Muscle of arm (tissue), 12 donors: ENCODE measurements around the gene CLIC6. TPM values are rescaled to one million over a fixed set of nuclear protein-coding genes. Genes with fewer than 3 reads are reported as not detected.
A peak's percentile ranks its signal among the peaks of the same experiment; 100 is the strongest.
"Not testable (repeated sequence)": the region's sequence is repeated elsewhere in the genome, so short reads cannot be mapped to it uniquely, and the experiment has no call there.

ENCODE experiments used
- DNase-seq: peaks from one replicate; pipeline ENCODE4 v3.0.0-alpha.2; 2013
- polyA plus RNA-seq, 12 donors: library from polyadenylated mRNA; unstranded; fragments of 120-200 nt; gene quantifications; one replicate each; pipeline ENCODE4 v1.2.1, GENCODE V29; 2013; ENCODE audit not compliant: insufficient read length in 12 of 12

The CLIC6 gene
- polyA plus RNA-seq, 12 donors: 0.04 to 0.12 (median 0.07) TPM; not detected in 7

DNA sequence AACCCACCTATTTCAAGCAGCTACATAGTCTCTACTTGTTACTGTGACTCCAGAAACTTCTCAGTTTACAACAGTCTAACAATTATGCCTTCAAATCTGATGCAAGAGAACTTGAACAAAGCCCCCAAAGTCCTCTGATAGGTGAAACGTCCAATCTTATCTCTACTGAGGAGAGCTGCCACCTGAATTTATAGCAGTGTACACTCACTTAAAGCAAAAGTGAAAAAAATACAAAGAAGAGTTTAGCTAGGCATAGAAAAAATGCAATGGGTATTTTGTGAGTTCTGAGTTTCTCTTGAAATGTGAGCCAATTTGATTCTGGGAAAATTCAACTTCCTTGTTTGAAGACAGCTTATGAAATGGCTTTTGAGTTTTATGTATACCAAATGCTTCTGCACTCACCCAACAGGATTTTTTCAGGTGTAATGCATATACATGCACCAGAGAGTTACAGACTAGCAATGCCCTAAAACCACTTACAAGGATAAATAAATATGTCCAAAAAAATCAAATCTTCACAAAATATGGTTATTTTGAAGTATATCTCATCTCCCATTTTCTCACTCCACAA lies 17.8 kb upstream of the CLIC6 start:
- no peak for DNase-seq

DNA sequence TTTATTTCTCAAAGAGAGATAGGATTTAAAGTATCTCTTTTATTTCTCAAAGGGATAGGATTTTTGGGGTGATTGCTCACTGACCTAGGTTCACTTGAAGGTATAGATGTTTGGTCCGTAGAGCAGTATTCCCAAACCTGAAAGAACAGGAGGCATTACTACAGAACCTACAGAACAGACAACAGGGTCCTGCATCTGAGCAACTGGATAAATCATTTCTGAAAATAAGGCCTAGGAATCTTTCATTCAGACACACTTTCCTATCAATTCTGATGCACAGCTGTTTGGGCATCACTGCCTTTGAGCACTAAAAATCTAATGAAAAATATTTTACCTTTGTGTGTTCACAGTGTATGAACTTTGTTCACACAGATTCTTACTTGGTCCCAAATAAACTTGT lies 17.2 kb upstream of the CLIC6 start:
- DNase-seq: no peak

DNA sequence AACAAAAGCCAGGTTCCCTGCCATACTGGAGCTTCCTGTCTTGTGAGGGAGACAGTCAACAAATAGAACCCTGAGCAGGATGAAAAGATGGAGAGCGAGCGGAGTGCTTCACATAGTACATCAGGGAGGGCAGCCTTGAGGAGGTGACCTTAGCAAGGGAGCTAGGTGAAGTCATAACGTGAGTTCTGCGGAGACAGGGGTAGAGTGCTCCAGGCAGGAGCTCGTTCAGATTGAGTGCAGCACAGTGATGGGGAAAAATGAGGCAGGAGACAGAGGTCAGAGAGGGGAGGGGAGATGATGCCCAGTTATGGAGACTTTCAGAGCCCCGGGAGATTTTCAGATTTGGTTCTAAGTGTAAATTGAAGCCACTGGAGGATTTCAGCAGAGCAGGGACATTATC lies 15.3 kb upstream of the CLIC6 start:
- DNase-seq: no peak

DNA sequence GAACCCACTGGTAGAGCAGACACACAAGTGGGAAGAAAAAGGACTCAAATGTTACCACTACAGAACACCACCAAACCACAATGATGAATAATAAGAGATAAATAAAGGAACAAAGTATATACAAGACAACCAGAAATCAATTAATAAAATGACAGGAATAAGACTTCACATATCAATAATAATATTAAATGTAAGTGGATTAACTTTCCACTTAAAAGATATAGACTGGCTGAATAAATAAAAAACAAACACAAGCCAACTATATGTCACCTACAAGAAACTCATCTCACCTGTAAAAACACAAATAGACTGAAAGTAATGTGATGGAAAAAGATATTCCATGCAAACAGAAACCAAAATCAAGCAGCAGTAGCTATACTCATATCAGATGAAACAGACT lies 6.9 kb upstream of the CLIC6 start:
- no peak for DNase-seq

DNA sequence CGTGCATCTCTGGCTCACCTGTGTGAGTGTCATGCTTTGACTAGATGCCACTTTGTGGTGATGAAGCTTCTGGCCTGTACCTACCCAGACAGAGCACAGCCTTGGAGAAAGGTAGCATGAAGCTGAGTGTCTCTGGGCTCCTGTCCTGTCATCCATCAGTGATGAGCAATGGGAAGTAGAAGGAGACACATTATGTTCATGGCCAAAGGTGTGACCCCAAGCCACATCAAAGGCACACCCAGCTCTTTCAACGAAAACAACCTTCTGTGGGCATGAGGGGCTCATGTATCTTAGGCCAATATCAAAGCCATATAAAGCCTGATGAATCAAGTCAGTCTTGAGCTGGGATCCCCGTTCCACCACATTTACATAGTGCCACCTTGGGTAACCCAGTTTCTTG lies 1.0 kb upstream of the CLIC6 start:
- DNase-seq: no peak

DNA sequence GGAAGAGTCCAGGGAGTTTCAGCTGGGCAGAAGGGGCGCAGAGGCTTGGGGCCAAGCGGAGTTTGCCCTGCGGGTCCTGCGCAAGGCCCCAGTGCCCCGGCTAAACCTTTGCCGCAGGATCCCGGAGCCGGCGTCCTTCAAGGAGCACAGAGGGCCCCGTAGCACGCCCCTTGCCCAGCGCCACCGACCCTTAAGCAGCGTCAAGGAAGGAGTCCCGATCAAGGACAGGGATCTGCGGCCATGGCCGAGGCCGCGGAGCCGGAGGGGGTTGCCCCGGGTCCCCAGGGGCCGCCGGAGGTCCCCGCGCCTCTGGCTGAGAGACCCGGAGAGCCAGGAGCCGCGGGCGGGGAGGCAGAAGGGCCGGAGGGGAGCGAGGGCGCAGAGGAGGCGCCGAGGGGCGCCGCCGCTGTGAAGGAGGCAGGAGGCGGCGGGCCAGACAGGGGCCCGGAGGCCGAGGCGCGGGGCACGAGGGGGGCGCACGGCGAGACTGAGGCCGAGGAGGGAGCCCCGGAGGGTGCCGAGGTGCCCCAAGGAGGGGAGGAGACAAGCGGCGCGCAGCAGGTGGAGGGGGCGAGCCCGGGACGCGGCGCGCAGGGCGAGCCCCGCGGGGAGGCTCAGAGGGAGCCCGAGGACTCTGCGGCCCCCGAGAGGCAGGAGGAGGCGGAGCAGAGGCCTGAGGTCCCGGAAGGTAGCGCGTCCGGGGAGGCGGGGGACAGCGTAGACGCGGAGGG lies 520 bp downstream of the CLIC6 start:
- no peak for DNase-seq

DNA sequence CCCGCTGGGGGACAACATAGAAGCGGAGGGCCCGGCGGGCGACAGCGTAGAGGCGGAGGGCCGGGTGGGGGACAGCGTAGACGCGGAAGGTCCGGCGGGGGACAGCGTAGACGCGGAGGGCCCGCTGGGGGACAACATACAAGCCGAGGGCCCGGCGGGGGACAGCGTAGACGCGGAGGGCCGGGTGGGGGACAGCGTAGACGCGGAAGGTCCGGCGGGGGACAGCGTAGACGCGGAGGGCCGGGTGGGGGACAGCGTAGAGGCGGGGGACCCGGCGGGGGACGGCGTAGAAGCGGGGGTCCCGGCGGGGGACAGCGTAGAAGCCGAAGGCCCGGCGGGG lies 1.1 kb downstream of the CLIC6 start:
- DNase-seq: not testable (repeated sequence)

DNA sequence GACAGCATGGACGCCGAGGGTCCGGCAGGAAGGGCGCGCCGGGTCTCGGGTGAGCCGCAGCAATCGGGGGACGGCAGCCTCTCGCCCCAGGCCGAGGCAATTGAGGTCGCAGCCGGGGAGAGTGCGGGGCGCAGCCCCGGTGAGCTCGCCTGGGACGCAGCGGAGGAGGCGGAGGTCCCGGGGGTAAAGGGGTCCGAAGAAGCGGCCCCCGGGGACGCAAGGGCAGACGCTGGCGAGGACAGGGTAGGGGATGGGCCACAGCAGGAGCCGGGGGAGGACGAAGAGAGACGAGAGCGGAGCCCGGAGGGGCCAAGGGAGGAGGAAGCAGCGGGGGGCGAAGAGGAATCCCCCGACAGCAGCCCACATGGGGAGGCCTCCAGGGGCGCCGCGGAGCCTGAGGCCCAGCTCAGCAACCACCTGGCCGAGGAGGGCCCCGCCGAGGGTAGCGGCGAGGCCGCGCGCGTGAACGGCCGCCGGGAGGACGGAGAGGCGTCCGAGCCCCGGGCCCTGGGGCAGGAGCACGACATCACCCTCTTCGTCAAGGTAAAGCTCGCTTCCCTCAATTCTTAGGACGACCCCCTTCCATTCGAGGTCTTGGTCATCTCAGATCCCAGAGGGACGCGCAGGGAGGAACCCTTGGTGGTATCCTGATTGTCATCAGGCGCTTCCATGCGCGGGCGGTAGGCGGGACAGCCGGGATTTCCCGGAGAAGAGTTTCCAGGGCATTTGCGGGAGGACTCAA lies 1.6 kb downstream of the CLIC6 start:
- no peak for DNase-seq

DNA sequence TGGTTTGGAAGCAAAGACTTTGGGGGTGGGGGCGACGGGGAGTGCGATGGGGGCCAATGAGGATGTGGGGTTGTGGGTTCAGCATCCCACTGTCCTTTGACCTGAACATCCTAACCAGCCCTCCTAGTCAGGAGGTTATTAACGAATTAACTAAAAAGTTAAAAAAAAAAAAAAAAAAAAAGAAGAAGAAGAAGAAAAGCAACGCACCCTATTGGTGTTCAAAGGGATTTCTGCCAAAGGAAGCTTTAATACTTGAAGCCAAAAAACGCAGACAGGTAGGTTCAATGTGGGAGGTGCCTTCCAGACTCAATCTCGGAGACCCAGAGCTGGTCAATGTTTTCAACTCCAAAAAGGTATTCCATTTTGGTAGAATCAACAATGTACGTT lies 2.2 kb downstream of the CLIC6 start:
- no peak for DNase-seq

DNA sequence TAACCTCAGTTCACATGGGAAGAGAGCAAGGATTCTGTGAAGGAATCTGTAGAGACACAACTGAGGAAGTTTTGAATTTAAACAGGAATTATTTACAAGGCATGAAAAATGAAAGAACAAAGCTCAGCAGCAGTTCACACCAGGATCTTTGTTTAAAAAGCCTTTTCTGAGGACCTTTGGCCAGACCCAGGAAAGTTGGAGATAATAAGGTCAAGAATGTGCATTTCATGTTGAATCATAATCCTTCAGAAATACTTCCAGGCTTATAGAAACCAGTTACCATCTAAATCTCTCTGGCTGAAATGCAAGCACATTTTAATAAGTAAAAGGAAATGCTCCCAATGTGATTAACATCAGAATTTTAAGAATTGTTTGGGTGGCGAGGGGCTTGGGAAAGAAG lies 2.7 kb downstream of the CLIC6 start:
- no peak for DNase-seq

DNA sequence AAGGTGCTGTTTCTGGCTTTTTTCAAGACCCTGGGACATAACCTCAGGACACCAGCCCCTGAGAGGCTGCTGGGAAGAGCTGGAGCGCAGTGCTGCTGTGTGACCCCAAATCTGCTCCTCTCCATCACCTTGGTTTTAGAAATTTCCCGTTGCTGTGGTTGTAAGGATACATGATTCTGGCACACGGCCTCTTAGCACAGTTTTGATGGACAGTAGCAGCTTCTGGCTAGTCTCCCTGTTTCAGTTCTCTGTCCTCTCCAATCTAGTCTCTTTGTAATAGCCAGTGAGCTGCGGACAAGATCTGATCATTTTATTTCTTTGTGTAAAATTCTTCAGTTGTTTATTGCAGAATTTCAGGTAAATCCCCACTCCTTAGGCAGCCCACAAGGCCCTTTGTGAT lies 3.1 kb downstream of the CLIC6 start:
- no peak for DNase-seq

DNA sequence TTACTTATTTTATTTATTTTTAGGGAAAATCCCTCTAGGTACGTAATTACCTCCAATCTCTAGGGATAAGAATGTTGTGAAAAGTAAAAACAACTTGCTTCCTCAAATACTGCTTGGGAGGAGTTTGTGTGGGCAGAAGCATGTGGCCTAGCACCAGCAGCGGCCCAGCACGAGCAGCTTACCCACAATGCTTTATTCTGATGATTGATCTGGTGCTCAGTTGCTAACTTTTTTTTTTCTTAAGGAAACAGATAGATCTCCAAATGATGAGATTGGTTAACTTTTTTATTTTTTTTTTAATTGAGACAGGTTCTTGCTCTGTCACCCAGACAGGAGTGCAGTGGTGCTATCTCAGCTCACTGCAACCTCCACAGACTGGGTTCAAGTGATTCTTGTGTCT lies 4.2 kb downstream of the CLIC6 start:
- DNase-seq: no peak

DNA sequence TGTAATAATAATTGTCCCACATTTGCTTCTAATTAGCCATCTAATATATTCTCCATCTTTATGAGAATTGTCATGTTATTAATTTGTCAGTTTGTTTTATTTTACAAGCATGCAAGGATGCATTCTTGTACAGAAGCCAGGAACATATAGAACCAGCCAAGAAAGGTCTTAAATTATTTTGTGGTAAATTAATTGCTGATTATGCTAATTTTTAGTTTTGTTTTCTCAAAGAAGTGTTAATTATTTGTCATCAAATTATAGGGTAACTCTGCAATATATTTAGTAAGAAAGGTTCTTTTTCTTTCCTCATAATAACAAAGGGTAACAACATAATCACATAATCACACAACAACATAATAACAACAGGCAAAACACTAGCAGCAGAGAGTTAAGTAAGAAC lies 5.7 kb downstream of the CLIC6 start:
- no peak for DNase-seq

DNA sequence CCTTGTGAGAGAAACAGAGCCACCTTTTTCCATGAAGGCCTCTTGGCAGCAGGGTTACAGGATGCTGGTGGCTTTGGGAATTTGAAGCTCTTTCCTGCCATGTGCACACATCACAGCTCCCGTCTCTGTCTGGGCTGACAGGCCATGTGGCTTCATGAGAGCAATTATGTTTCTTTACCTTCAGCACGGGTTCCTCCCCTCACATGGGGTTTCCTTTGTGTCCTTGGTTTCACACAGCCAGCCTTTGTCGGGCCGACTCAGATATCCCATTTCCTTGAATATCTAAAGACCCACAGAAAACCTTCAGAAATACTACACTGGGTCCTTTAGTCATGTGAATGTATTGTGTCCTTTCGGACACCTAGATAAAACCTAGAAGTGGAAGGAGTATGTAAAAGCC lies 7.1 kb downstream of the CLIC6 start:
- no peak for DNase-seq

DNA sequence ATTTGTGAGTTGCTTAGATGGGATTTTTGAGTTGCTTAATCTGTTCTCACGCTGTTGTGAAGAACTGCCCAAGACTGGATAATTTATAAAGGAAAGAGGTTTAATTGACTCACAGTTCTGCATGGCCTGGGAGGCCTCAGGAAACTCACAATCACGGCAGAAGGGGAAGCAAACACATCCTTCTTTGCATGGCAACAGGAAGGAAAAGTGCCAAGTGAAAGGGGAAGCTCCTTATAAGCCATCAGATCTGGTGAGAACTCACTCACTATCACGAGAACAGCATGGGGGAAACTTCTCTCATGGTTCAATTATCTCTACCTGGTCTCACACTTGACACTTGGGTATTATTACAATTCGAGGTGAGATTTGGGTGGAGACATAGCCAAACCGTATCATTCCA lies 10.3 kb downstream of the CLIC6 start:
- DNase-seq: no peak

DNA sequence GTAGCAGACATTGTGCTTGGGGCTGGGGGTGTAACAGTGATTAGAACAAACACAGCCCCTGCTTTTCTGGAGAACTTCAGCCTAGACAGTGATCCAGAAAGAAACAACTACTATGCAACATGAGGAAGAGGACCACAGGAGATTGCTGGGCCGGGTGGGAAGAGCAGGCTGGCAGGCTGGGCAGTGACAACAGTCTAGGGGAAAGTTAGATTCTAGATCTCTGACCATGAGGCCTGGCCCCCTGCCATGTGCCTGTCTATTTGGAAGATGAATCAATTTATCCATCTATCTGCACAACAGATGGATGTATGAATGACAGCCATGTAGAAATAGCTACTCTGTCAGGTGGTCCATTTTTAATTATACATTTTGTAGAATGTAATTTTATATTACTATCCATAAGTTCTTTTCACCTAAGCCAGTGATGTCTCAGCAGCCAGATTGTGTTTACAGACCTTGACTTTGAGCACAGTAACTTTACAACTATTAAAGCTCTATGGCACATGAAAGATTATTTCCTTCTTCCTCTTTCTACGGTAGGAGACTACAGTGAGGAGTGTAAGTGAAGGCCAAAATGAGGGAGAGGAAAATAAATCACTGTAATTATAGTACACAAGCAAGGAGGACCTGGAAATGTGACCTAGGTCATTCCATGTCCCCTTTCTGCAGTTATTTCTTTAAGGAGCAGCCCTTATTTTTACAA lies 15.5 kb downstream of the CLIC6 start:
- no peak for DNase-seq

DNA sequence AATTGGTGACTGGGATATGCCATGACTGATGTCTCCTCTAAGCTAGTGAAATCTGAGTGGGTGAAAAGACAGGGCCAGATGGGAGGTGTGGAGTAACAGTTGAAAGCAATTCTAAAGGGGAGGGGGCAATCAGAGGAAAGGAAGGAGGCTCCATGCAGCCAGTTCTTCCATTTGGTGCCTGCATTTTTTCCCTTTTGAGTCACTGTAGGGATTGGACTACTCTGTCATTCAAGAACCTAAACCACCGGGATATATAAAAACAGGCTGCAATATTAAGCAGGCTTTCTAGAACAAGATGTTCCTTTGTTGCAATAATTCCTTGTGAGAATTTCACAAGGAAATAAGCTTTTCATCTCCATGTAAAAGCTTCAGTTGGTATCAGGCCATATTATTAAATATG lies 18.3 kb downstream of the CLIC6 start:
- no peak for DNase-seq

DNA sequence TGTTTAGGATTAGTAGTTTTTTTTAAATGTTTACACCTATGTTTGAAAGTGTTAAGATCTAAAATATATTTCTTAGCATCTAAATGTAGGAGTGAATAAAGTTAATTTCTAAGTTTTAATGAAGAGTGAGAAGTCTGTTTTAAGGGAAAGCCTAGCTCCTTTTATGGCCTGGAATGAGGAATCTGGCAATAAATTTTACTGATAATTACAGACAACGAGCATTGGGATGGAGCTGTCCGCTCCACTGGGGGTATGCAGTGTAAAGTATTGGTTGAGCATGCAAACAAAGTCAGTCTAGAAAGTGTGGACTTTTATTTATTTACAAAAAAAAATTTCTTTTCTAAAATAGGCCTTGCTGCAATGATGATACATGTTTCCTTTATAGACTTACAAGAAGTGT lies 19.0 kb downstream of the CLIC6 start:
- no peak for DNase-seq

DNA sequence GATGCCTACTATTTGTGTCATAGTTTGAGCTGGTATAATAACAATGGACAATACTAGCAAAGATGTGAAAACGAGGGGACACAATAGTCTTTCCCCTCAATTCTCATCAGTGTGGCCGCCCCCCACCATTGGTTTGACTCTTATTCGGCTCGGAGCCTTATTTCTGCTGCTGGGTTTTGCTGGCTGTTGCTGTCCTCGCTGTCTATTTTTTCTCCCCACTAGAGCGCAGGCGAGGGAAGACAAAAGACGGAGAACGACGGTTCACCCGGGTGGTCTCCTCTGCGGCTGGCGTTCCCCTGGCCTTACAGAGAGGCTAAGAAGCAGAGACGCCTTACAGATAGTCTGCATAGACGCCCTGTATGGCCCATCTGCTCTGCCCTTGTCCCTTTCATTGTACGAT lies 19.4 kb downstream of the CLIC6 start:
- peak; percentile 57 for DNase-seq

DNA sequence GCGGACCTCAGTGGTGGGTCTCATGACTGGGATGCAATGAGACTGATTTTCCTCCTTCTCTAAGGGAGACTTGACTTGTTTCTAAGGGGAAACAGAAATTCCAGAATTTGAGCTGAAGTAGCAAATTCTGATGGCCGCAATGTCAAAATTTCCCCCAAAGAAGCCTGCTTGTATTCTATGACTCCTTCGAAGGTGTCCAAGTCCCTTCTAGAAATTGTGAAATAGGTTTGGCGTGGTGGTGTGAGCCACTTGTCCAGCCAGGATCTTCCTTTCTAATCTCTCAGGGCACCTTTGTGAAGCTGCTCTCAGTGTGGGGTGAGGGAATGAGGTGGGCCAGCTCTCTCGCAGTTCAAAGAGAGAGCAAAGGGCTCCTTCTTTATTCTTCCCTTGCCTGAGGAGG lies 19.9 kb downstream of the CLIC6 start:
- DNase-seq: no peak

DNA sequence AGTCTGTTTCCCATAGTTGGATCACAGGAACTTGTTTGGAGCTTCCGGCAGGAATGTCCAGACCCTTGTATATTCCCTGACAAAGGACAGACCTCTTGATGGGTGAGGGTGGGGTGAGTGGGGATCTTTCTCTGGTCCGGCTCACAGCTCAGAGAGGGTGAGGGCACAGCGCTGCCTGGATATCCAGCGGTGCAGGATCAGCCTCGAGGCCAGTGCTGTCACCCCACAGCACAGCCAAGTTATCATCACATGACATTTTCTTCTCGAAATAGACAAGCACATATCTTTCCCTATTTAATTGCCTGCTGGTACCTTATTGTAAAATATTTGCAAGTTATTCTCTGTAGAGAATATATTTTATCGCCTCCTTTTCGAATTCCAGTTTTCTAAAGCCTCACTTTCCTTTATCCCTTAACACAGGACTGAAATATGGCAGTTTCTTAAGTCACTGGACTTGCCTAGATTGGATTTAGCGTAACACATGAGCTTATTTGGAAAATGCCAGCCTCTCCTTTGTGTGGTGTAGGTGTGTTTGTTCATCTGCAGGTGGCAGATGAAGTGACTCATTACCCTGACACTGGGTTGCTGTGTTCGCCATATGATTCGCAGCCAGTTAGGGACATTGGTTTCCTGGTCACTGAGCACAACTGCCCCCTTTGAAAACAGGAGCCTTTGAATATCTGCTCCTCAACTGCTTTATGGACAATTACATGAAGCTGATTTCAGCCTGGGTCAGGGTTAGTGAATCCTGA lies 21.4 kb downstream of the CLIC6 start:
- no peak for DNase-seq

DNA sequence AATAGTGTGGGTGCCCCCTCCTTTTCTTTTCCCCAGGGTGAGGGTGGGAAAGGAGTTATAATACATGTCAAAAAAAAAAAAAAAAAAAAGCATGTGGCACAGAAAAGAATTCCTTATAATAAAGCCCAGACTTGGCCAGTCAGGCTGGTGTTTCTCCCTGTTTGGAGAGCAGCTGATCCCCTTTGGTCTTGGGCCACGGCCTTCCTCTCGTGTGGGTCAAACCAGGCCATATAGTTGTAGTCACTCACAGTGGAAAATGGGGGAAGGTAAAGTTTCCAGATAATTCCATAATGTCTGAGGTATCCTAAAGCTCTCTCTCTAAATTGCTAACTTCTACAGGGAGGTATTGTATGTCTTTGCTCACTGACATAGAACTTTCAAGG lies 22.0 kb downstream of the CLIC6 start:
- DNase-seq: no peak
